GM19468 (cell line): ENCODE measurements around the gene ROPN1B.
"Not testable (repeated sequence)": the region's sequence is repeated elsewhere in the genome, so short reads cannot be mapped to it uniquely, and the experiment has no call there.

ENCODE experiments used
- ATAC-seq: cut with Tn5 transposase; IDR thresholded peaks from one replicate; pipeline ENCODE4 v1.9.1; 2021; ENCODE audit warnings: mild to moderate bottlenecking, moderate library complexity, moderate number of reproducible peaks; ENCODE audit not compliant: unreplicated experiment; ENCODE audit errors: extremely low read depth

The ROPN1B gene

GRCh38 chr3:125957674-125958510 is 11.1 kb upstream of the ROPN1B start:
- ATAC-seq = no peak

DNA sequence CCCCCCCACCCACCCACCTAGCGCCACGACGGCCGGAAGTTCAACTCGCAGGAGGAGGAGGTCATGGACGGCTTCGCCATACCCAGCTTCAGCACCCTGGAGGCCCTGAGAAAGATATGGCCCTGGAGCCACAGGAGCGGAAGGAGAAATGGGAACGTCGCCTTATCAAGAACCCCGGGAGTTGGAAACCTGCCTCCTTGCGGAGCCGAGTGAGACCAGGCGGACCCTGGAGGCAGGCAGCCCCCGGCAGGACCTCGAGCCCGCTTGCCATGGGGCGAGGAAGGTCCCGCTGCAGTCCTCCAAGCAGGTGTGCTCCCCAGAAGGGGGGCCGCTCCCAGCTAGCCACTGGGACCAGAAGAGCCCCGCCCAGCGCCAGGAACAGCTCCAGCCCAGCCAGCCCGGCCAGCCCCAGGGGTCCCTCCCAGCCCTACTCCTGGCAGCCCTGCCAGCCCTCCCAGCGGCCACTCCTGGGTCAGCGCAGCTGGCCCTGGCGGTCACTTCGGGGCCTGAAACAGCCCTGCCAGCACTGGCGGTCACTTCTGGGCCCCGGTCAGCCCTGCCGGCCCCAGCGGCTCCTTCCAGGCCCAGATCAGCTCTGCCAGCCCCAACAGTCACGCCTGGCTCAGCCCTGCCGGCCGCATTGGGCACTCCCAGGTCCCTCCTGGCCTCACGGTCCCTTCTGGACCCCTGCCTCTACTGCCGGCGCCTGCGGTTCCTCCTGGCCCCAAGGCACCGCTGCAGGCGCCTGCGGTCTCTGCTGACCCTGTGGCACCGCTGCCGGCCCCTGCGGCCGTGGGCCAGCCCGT is 10.3 kb upstream of the ROPN1B start:
- no peak for ATAC-seq

- no peak for ATAC-seq
Measured at GRCh38 chr3:125959317-125960065, 9.5 kb upstream of the ROPN1B start.

DNA sequence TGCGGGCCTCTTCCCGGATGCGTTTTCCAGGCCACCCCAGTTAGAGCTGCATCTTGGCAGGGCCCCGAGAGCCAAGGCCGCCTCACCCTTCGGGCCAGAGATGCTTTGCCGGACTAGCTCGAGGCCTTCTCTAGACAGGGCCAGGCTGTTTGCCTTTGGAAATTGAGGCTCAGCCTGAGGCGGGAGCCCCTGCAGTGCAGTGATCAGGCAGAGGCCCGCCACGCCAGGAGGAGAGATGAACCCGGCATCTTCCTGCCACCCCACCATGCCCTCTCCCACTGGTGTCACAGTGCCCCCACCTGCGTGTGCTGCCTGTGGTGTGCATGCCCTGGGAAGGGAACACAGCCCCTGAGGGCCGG is 8.9 kb upstream of the ROPN1B start:
- no peak for ATAC-seq

DNA sequence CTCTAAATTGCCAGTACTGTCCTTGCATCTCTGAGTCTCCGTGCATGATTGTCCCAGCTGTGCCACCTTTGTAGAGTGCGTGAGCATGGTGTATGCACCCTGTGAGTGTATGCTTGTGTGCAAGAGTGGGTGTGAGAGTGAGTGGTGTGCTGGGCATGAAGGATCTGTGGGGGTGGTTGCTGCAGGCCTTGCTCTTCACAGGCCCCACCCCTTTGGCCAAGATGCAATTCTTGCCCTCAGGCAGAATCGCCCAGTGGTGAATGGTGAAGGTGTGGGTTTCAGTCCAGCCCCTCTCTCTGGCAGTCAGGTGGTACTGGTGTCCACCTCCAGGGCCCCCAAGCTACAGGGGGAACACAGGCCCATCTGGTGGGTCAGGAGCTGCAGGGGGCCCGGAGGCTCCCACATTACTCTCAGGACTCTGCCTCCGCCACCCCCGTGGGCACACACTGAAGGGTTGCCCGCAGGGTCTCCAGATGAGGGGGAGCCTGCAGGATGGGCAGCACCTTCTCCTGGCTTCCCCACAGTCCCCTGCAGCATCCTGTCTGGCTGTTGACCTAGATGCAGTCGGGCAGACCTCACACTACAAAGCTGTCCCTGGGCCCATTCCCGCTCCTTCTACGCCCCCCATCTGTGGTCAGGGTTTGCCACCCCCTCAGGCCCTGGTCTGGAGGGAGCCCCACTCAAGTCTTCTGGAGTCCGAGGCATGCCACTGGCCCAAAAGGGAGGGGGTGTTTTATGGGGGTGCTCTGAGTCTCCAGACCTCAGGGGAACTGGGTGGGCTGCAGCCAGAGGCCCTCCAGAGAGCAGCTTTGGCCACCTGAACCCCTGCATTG is 8.3 kb upstream of the ROPN1B start:
- no peak for ATAC-seq

DNA sequence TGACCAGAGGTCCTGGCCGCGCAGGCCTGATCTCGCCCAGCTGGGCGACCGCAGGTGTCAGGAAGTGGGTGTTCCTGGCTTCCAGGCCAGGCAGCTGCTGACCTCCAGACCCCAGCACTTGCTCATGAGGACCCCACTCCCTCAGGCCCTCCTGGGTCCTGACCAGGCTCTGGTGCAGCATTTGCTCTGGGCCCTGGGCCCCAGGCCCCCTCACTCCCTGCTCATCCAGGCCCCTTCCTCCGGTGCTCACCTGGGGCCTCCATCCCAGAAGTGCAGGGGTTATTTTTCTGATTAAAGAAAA is 7.7 kb upstream of the ROPN1B start:
- no peak for ATAC-seq

DNA sequence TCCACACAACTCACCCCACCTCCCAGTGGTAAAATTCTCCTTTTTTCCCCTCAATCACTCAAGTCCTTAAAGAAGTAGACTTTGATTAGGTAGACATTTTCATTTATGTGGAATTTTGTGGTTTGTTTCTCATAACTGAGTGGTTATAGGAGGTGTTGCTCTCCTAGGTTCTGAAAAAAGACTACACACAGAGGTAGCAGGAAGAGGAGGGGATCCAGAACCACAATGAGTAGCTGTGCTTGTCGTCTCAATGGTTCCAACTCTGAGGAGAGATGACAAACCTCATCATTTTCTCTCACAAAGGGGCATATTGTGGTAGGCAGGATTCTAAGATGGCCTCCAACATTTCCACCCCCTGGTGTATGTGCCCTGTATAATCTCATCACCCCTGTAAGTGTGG is 5.1 kb upstream of the ROPN1B start:
- ATAC-seq = not testable (repeated sequence)

DNA sequence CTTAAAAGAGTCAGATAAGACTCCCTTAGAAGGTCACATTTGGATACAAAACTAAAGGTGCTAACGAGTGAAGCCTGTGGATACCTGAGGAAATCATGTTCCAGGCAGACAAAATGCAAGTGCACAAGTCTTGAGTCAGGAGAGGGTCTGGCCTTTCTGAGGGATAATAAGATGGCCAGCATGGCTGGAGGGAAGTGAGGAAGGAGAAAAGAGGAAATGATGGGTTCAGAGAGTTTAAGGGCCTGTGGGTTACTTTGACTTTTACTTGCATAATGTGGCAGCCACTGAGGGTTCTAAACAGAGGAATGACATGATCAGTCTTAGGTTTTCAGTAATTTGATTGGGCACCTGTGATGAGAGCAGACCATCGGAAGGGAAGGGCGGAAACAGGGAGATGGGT is 3.5 kb upstream of the ROPN1B start:
- ATAC-seq = no peak

DNA sequence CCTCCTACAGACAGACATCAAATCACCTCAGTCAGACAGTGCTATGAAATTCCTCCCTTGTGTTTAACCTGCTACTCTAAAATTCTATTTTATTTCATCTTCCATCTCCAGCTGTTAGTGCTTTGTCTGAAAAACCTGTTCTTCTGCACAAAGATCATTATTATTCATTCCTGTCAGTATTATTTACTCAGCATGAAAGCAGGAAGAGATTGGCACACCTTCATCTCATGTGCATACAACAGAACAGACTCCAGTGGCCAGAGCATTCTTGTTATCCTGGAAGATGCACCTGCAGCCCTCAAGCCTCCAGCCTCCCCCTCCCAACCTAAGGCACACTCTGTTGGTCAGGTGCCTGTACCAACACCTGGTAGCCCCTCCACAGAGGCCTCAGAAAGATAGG is 1.8 kb upstream of the ROPN1B start:
- ATAC-seq = no peak

GRCh38 chr3:125968121-125968520 is 857 bp upstream of the ROPN1B start:
- ATAC-seq = not testable (repeated sequence)

DNA sequence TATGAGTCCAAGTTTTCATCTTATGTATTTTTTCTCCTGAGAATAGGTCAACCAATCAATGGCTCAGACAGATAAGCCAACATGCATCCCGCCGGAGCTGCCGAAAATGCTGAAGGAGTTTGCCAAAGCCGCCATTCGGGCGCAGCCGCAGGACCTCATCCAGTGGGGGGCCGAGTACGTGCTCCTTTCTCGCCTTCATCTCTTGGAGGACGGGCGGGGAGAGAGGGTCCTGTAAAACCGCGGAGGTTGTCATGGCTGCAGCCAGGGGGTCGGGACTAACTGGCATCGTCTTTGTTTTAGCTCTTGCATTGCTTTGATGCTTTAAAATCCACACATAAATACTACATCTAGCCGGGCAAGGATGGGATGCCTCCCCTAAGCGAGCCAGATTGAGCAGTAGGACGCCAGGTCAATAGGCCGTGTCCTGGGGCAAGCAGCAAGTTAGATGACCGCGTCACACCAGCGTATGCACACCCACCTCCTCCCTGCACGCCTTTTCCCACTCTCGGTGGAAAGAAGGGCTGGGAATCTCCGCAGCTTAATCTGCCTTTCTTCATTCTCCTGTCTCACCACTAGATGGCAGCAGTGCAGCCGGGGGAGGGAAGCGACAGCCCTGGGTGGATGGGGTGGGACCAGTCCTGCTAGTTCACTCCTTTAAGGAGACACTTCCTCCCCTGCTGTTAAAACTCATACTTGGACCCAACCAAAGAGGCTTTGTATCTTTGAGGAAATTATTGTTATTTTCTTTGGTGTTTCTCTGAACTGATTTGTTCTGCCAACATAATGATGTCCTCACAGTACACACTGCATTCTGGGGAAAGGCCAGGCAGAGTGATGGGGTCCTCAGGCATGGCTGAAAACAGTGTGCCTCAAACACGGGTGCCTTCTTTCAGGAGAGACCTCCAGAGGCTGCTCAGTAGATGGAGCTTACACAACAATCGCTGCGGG is 3.3 kb downstream of the ROPN1B start:
- ATAC-seq = not testable (repeated sequence)

DNA sequence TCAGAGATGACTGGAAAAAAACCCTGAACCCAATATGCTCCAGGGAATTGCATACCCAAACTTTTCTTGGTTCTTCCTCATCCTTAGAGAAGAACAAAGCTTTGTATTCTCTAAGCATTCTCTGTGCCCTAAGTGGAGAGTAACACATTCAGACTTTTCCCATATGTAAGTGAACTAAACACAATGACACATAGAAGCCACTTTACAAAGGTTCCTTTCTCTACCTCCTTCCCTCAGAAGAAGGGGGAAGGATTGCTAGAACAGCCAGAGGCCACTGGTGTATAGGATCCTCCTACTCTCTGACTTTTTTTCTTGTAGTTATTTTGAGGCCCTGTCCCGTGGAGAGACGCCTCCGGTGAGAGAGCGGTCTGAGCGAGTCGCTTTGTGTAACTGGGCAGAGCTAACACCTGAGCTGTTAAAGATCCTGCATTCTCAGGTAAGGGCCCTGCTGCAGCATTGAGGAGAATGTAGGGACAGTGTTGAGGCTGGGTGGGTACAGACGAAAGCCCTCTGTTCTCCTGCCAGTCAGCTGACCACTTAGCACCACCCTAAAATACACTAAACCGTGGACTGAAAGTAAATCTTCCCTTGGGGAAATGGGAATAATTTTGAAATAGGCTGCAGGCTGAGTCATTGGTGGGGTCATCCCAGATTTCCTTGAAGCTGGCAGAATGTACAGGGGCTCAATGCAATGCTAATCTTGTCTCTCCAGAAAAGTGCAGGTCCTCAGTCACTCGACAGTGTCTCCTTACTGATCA is 6.4 kb downstream of the ROPN1B start:
- not testable (repeated sequence) for ATAC-seq

DNA sequence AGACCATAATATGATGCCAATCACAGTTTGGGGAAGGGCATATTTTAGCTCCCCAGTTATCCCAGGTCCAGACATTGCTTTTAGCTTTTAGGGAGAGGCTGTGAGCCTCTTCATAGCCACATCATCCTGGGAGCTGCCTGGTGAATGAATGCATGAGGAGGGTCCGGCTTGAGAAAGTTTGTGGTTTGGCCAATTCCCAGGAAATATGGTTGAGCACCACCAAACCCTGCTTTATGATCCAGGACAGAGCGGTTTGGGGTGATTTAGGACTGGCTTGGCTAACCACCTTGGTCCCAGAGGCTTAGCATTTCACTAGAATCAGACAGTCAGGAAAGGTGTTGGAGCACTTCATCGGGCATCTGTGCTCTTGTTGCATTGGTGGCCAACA is 7.0 kb downstream of the ROPN1B start:
- not testable (repeated sequence) for ATAC-seq

DNA sequence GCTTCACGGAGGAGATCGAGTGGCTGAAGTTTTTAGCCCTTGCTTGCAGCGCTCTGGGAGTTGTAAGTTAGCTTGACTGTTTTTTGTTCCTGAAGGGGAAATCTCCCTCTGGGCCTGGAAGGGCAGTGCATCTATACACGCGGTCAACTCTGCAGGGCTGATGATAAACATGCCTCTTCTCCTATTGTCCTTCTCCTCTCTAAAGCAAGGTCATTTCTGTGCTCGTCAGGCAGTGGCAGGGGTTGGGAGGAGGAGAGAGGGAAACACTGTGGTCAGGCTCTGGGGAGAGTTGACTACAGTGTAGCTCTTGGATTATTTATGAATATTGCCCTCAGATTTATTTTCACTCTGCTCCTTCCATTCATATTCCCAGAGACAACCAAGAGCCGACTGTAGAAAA is 8.1 kb downstream of the ROPN1B start:
- not testable (repeated sequence) for ATAC-seq

DNA sequence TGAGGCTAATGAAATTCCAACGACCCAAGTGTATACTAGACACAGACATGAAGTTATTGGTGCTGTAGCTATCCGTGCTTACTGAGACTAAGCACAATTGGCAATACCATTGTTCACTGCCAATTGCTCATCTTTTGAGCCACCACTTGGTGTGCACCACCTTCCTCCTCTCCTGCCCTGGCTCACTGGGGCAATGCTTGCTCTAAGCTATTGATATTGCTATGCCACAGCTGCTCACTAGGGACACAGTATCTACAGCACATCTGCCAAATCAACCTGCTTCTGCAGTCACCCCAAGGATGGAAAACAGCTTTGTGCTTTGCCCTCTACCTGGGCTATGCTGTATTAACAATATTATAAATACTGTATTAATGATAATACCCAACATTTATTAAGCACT is 16.0 kb downstream of the ROPN1B start:
- not testable (repeated sequence) for ATAC-seq

GRCh38 chr3:125990253-125990970 is 21.4 kb downstream of the ROPN1B start:
- no peak for ATAC-seq

DNA sequence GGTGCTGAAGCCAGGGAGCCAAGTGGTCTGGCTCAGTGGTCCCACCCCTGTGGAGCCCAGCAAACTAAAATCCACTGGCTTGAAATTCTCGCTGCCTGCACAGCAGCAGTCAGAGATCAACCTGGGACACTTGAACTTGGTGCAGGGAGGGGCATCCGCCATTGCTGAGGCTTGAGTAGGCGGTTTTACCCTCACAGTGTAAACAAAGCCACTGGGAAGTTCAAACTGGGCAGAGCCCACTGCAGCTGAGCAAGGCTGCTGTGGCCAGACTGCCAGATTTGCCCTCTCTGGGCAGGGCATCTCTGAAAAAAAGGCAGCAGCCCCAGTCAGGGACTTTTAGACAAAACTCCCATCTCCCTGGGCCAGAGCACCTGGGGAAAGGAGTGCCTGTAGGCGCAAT is 27.8 kb downstream of the ROPN1B start:
- ATAC-seq = not testable (repeated sequence)

- no peak for ATAC-seq
Measured at GRCh38 chr3:126002189-126002588, 33.2 kb downstream of the ROPN1B start.
